Adrenal gland (tissue), 12 donors: ENCODE data around the gene LTBP2. TPM values are rescaled to one million over a fixed set of nuclear protein-coding genes. Genes with fewer than 3 reads are reported as not detected.
A peak's percentile ranks its signal among the peaks of the same experiment; 100 is the strongest.

ENCODE experiments used
- DNase-seq, 7 donors: peaks; one replicate each; pipeline ENCODE4 v3.0.0-alpha.2; 2019 to 2020
- H3K27ac ChIP-seq, 5 donors: fragments of 200-600 bp; sonication (generic) in 4 of 5; 1 replicate in 3 of 5; 2 replicates in 2 of 5; pipeline versions ENCODE4 v1.5.1 to v1.8.0; 2016 to 2020; ENCODE audit warnings: mild to moderate bottlenecking in 1 of 5
- H3K27me3 ChIP-seq: fragments of 200-600 bp; 2 replicates; pipeline ENCODE4 v1.8.0; 2021
- H3K36me3 ChIP-seq, 2 donors: fragments of 200-600 bp; replicated peaks in 1 of 2; 1 replicate in 1 of 2; 2 replicates in 1 of 2; pipeline versions ENCODE4 v1.5.1 to v1.8.0; 2018 to 2022
- H3K4me1 ChIP-seq, 2 donors: fragments of 200-600 bp; replicated peaks in 1 of 2; 1 replicate in 1 of 2; 2 replicates in 1 of 2; pipeline versions ENCODE4 v1.5.1 to v1.8.0; 2018 to 2021
- H3K4me3 ChIP-seq, 4 donors: fragments of 200-600 bp; sonication (generic) in 3 of 4; one replicate each; pipeline ENCODE4 v1.5.1; 2016 to 2018
- H3K9me3 ChIP-seq, 3 donors: fragments of 200-600 bp; sonication (generic) in 1 of 3; replicated peaks in 1 of 3; 1 replicate in 2 of 3; 2 replicates in 1 of 3; pipeline versions ENCODE4 v1.5.1 to v1.8.0; 2016 to 2021
- CTCF ChIP-seq, 6 experiments: fragments of 450-650 bp in 4 of 6; fragments of 200-600 bp in 2 of 6; sonication (generic) in 1 of 6; IDR thresholded peaks; 1 replicate in 5 of 6; 2 replicates in 1 of 6; pipeline versions ENCODE4 v1.5.1 to v1.8.0; 2016 to 2021; ENCODE audit warnings: antibody characterized with exemption in 6 of 6, mild to moderate bottlenecking in 2 of 6, moderate library complexity in 1 of 6
- POLR2A ChIP-seq, 2 donors: fragments of 450-650 bp; IDR thresholded peaks; one replicate each; pipeline ENCODE4 v1.6.1; 2017; ENCODE audit warnings: antibody characterized with exemption in 2 of 2, mild to moderate bottlenecking in 2 of 2, moderate library complexity in 1 of 2
- WGBS, 4 donors: extraction: QIAGEN DNeasy Blood & Tissue Kit in 2 of 4; methylation state at CpG; one replicate each; pipeline versions ENCODE4 v1.1.5 to v1.1.7; 2013 to 2017; 5-methylcytosine and 5-hydroxymethylcytosine counted together
- intact Hi-C, 2 donors: fragments of 100-400 bp; cut with DNase I; formaldehyde crosslinking; loops; one replicate each; pipeline versions ENCODE4 v1.14.1 to v1.15.0; 2022 to 2023
- polyA plus RNA-seq, 3 donors: library from polyadenylated mRNA; stranded (reverse); fragments of 200-250 nt in 2 of 3; fragments of 350-450 nt in 1 of 3; fragmentation: Illumina TruSeq in 1 of 3; extraction: RNeasy Lipid Tissue Mini Kit (QIAGEN cat#74804) in 1 of 3; gene quantifications; one replicate each; pipeline ENCODE4 v1.2.3, GENCODE V29; 2013 to 2014
- total RNA-seq, 9 donors: library from RNA; depleted of rRNA in 4 of 9; stranded (reverse); fragments of >200 nt in 4 of 9; fragments of 120-200 nt in 1 of 9; fragmentation: NEBNext Ultra II Directional in 1 of 9; extraction: Animal tissue kit (Norgen Biotek cat#: 25700) in 1 of 9; gene quantifications; one replicate each; pipeline versions ENCODE4 v1.1.0 to v1.2.4, GENCODE V29; 2013 to 2023
- donor health status: healthy with polysubstance abuse.
- donor health status: Bipolar disorder and iron deficiency.
- donor health status: DM: yes; HTN: yes; CAD: no.
- donor health status: DM: no; HTN: no; CAD: no.
- donor health status: DM: no; HTN: no; CAD: no.
- donor health status: DM: yes; HTN: yes; CAD: no.

LTBP2 gene
- total and polyA plus RNA-seq, 12 donors, result 2.1 to 17.0 (median 6.2) TPM

- intact Hi-C loops, result no loop called here
- Histone ChIP-seq H3K27ac (no peak overlapping the region), H3K27me3 (no peaks in the 10 kb centered on the region), H3K36me3 (peaks cover 0 to 17% of the 10 kb centered on the region in 2 donors), H3K4me1 (peaks cover 0 to 7% of the 10 kb centered on the region in 2 donors), H3K4me3 (no peak overlapping the region), H3K9me3 (no peaks in the 10 kb centered on the region)
- no peak for TF ChIP-seq POLR2A (IDR thresholded peaks at IDR 0.05)
- TF ChIP-seq CTCF (IDR thresholded peaks at IDR 0.05), result no peak
- no peak for DNase-seq
- 94 to 100% (median 94%) methylated on average over 3 of the region's 3 CpGs for WGBS, 4 donors
Observed at GRCh38 chr14:74656964-74657363, 44.9 kb upstream of the LTBP2 start.

- H3K27me3 ChIP-seq, result no peaks in the 10 kb centered on the region
- no peak overlapping the region for H3K4me3 ChIP-seq
- 64 to 82% (median 66%) methylated on average over 2 of the region's 2 CpGs for WGBS, 4 donors
- intact Hi-C loops, result no loop called here
- TF ChIP-seq POLR2A (IDR thresholded peaks at IDR 0.05) (no peak), CTCF (IDR thresholded peaks at IDR 0.05) (no peak)
- peak overlapping the region in 2 of 5 donors; percentile 31 to 70 for H3K27ac ChIP-seq
- DNase-seq, result no peak
- peaks cover 0 to 7% of the 10 kb centered on the region in 2 donors for H3K4me1 ChIP-seq
- no peaks in the 10 kb centered on the region for H3K9me3 ChIP-seq
- H3K36me3 ChIP-seq, result peaks cover 0 to 5% of the 10 kb centered on the region in 2 donors
Observed at GRCh38 chr14:74655599-74656395, 43.8 kb upstream of the LTBP2 start.

GRCh38 chr14:74654931-74655330, 42.9 kb upstream of the LTBP2 start:
- no peaks in the 10 kb centered on the region for H3K9me3 ChIP-seq
- no peaks in the 10 kb centered on the region for H3K36me3 ChIP-seq
- intact Hi-C loops, result no loop called here
- WGBS, 4 donors, result 63 to 91% (median 81%) methylated on average over 3 of the region's 3 CpGs
- H3K4me3 ChIP-seq, result no peak overlapping the region
- DNase-seq, result no peak
- peak overlapping the region in 2 of 5 donors; percentile 31 to 70 for H3K27ac ChIP-seq
- peaks cover 0 to 8% of the 10 kb centered on the region in 2 donors for H3K4me1 ChIP-seq
- no peaks in the 10 kb centered on the region for H3K27me3 ChIP-seq
- no peak for TF ChIP-seq POLR2A (IDR thresholded peaks at IDR 0.05)
- no peak for TF ChIP-seq CTCF (IDR thresholded peaks at IDR 0.05)

GRCh38 chr14:74653386-74654138, 41.5 kb upstream of the LTBP2 start:
- peaks cover 10 to 12% of the 10 kb centered on the region in 2 donors for H3K4me1 ChIP-seq
- intact Hi-C loops, result no loop called here
- TF ChIP-seq CTCF (IDR thresholded peaks at IDR 0.05) (no peak), POLR2A (IDR thresholded peaks at IDR 0.05) (no peak)
- 87 to 93% (median 89%) methylated on average over 12 to 15 of the region's 15 CpGs for WGBS, 4 donors
- no peaks in the 10 kb centered on the region for H3K36me3 ChIP-seq
- no peak overlapping the region for H3K27ac ChIP-seq
- no peak overlapping the region for H3K4me3 ChIP-seq
- no peaks in the 10 kb centered on the region for H3K27me3 ChIP-seq
- no peaks in the 10 kb centered on the region for H3K9me3 ChIP-seq
- no peak for DNase-seq
